Measurements from ENCODE around the gene PPP1R10. TPM values are rescaled to one million over a fixed set of nuclear protein-coding genes. Genes with fewer than 3 reads are reported as not detected.

The PPP1R10 gene
- total RNA-seq, 3 donors from 2014 or later = 17.3 to 51.1 (median 26.5) TPM

- intact Hi-C loops (cut with DNase I; ENCODE audit: low total_unique reads) = no loop called here
- H3K4me1 ChIP-seq = peaks cover 0 to 7% of the 10 kb centered on the region in 2 donors
- peak; percentile 98 for DNase-seq (ENCODE audit: low spot score in 2 of 2)
- H3K36me3 ChIP-seq = no peaks in the 10 kb centered on the region
- H3K27ac ChIP-seq = peak within 1 kb of the TSS; percentile 95 to 100
- peak; percentile 88 to 94 (median 88) for TF ChIP-seq POLR2AphosphoS5 (IDR thresholded peaks at IDR 0.05)
- TF ChIP-seq CTCF (IDR thresholded peaks at IDR 0.05) = no peak
- peak; percentile 94 for TF ChIP-seq POLR2A (IDR thresholded peaks at IDR 0.05)
- H3K4me3 ChIP-seq = peak within 1 kb of the TSS; percentile 82 to 91 (median 86)
- H3K9me3 ChIP-seq = no peaks in the 10 kb centered on the region
- no peaks in the 10 kb centered on the region for H3K27me3 ChIP-seq
These were observed 674 bp upstream of the PPP1R10 start, which contains the start of gene MRPS18B for GRCh38 chr6:30617565-30618269. TSS of gene MRPS18B (plus strand) at chr6:30617840. CDS start at chr6:30617866, 26 bp downstream.

GRCh38 chr6:30615958-30616810 lies 859 bp downstream of the PPP1R10 start:
- intact Hi-C loops (cut with DNase I; ENCODE audit: low total_unique reads) = no loop called here
- TF ChIP-seq CTCF (IDR thresholded peaks at IDR 0.05) = no peak
- peak in 2 of 3 donors; percentile 65 to 79 for TF ChIP-seq POLR2AphosphoS5 (IDR thresholded peaks at IDR 0.05)
- peak; percentile 38 for TF ChIP-seq POLR2A (IDR thresholded peaks at IDR 0.05)
- peaks cover 0 to 18% of the 10 kb centered on the region in 2 donors for H3K4me1 ChIP-seq

GRCh38 chr6:30615219-30615957 lies 1.7 kb downstream of the PPP1R10 start:
- intact Hi-C loops (cut with DNase I; ENCODE audit: low total_unique reads) = no loop called here
- Histone ChIP-seq H3K27ac (peak overlapping the region; percentile 95 to 100), H3K36me3 (no peaks in the 10 kb centered on the region), H3K4me1 (peaks cover 0 to 18% of the 10 kb centered on the region in 2 donors), H3K27me3 (no peaks in the 10 kb centered on the region), H3K4me3 (peak overlapping the region; percentile 82 to 91 (median 86)), H3K9me3 (no peaks in the 10 kb centered on the region)
- TF ChIP-seq POLR2A (IDR thresholded peaks at IDR 0.05) = no peak
- no peak for TF ChIP-seq CTCF (IDR thresholded peaks at IDR 0.05)
- peak; percentile 0 to 66 (median 60) for TF ChIP-seq POLR2AphosphoS5 (IDR thresholded peaks at IDR 0.05)
- DNase-seq (ENCODE audit: low spot score in 2 of 2) = no peak

More at GRCh38 chr6:30615958-30616810, 859 bp downstream of the PPP1R10 start:
- Histone ChIP-seq H3K9me3 (no peaks in the 10 kb centered on the region), H3K4me3 (peak overlapping the region; percentile 82 to 91 (median 86)), H3K27ac (peak overlapping the region; percentile 95 to 100), H3K27me3 (no peaks in the 10 kb centered on the region), H3K36me3 (no peaks in the 10 kb centered on the region)
- peak in 1 of 2 donors; percentile 43 for DNase-seq (ENCODE audit: low spot score in 2 of 2)

- peak; percentile 82 to 95 for DNase-seq (ENCODE audit: low spot score in 2 of 2)
- Histone ChIP-seq H3K9me3 (no peaks in the 10 kb centered on the region), H3K4me3 (peak overlapping the region; percentile 82 to 91 (median 86)), H3K27me3 (no peaks in the 10 kb centered on the region), H3K27ac (peak overlapping the region; percentile 90 to 100), H3K4me1 (peaks cover 0 to 18% of the 10 kb centered on the region in 2 donors), H3K36me3 (no peaks in the 10 kb centered on the region)
- TF ChIP-seq POLR2AphosphoS5 (IDR thresholded peaks at IDR 0.05) (peak in 2 of 3 donors; percentile 70 to 89), POLR2A (IDR thresholded peaks at IDR 0.05) (peak; percentile 37), CTCF (IDR thresholded peaks at IDR 0.05) (no peak)
- intact Hi-C loops (cut with DNase I; ENCODE audit: low total_unique reads) = no loop called here
These were observed 2.2 kb downstream of the PPP1R10 start for GRCh38 chr6:30614843-30615218.

Measured in breast epithelium (tissue), 4 donors.